Adrenal gland (tissue), 12 donors: ENCODE measurements around the gene TMEM97. TPM values are rescaled to one million over a fixed set of nuclear protein-coding genes. Genes with fewer than 3 reads are reported as not detected.

ENCODE experiments used
- DNase-seq, 7 donors: peaks; one replicate each; pipeline ENCODE4 v3.0.0-alpha.2; 2019 to 2020
- H3K27ac ChIP-seq, 5 donors: fragments of 200-600 bp; sonication (generic) in 4 of 5; 1 replicate in 3 of 5; 2 replicates in 2 of 5; pipeline versions ENCODE4 v1.5.1 to v1.8.0; 2016 to 2020; ENCODE audit warnings: mild to moderate bottlenecking in 1 of 5
- H3K27me3 ChIP-seq: fragments of 200-600 bp; 2 replicates; pipeline ENCODE4 v1.8.0; 2021
- H3K36me3 ChIP-seq, 2 donors: fragments of 200-600 bp; replicated peaks in 1 of 2; 1 replicate in 1 of 2; 2 replicates in 1 of 2; pipeline versions ENCODE4 v1.5.1 to v1.8.0; 2018 to 2022
- H3K4me1 ChIP-seq, 2 donors: fragments of 200-600 bp; replicated peaks in 1 of 2; 1 replicate in 1 of 2; 2 replicates in 1 of 2; pipeline versions ENCODE4 v1.5.1 to v1.8.0; 2018 to 2021
- H3K4me3 ChIP-seq, 4 donors: fragments of 200-600 bp; sonication (generic) in 3 of 4; one replicate each; pipeline ENCODE4 v1.5.1; 2016 to 2018
- H3K9me3 ChIP-seq, 3 donors: fragments of 200-600 bp; sonication (generic) in 1 of 3; replicated peaks in 1 of 3; 1 replicate in 2 of 3; 2 replicates in 1 of 3; pipeline versions ENCODE4 v1.5.1 to v1.8.0; 2016 to 2021
- POLR2A ChIP-seq, 2 donors: fragments of 450-650 bp; IDR thresholded peaks; one replicate each; pipeline ENCODE4 v1.6.1; 2017; ENCODE audit warnings: antibody characterized with exemption in 2 of 2, mild to moderate bottlenecking in 2 of 2, moderate library complexity in 1 of 2
- WGBS, 4 donors: extraction: QIAGEN DNeasy Blood & Tissue Kit in 2 of 4; methylation state at CpG; one replicate each; pipeline versions ENCODE4 v1.1.5 to v1.1.7; 2013 to 2017; 5-methylcytosine and 5-hydroxymethylcytosine counted together
- intact Hi-C, 2 donors: fragments of 100-400 bp; cut with DNase I; formaldehyde crosslinking; loops; one replicate each; pipeline versions ENCODE4 v1.14.1 to v1.15.0; 2022 to 2023
- polyA plus RNA-seq, 3 donors: library from polyadenylated mRNA; stranded (reverse); fragments of 200-250 nt in 2 of 3; fragments of 350-450 nt in 1 of 3; fragmentation: Illumina TruSeq in 1 of 3; extraction: RNeasy Lipid Tissue Mini Kit (QIAGEN cat#74804) in 1 of 3; gene quantifications; one replicate each; pipeline ENCODE4 v1.2.3, GENCODE V29; 2013 to 2014
- total RNA-seq, 9 donors: library from RNA; depleted of rRNA in 4 of 9; stranded (reverse); fragments of >200 nt in 4 of 9; fragments of 120-200 nt in 1 of 9; fragmentation: NEBNext Ultra II Directional in 1 of 9; extraction: Animal tissue kit (Norgen Biotek cat#: 25700) in 1 of 9; gene quantifications; one replicate each; pipeline versions ENCODE4 v1.1.0 to v1.2.4, GENCODE V29; 2013 to 2023
- TF ChIP-seq, protein P1 (sequence below), 6 experiments: fragments of 450-650 bp in 4 of 6; fragments of 200-600 bp in 2 of 6; sonication (generic) in 1 of 6; IDR thresholded peaks; 1 replicate in 5 of 6; 2 replicates in 1 of 6; pipeline versions ENCODE4 v1.5.1 to v1.8.0; 2016 to 2021; ENCODE audit warnings: antibody characterized with exemption in 6 of 6, mild to moderate bottlenecking in 2 of 6, moderate library complexity in 1 of 6
- donor health status: healthy with polysubstance abuse.
- donor health status: Bipolar disorder and iron deficiency.
- donor health status: DM: yes; HTN: yes; CAD: no.
- donor health status: DM: no; HTN: no; CAD: no.
- donor health status: DM: no; HTN: no; CAD: no.
- donor health status: DM: yes; HTN: yes; CAD: no.

The TMEM97 gene
- total and polyA plus RNA-seq, 12 donors: 6.5 to 779 (median 33.8) TPM

DNA sequence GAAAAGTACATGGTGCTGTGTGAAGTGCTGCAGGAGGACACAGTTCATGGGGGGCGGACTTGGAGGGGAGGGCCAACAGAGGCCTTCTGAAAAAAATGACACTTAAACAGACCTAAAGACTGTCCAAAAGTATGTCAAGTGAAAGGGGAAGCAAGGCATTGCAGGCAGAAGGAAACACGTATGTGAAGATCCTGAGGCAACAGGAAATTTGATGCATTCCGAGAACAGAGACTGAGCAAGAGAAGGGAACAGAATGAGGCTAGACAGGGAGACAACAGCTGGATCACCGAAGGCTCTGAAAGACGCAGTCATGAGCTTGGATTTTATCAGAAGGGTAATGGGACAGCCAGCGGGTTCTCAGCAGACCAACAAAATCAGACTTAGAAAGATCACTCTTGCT is 15.2 kb downstream of the TMEM97 start:
- no peak for TF ChIP-seq POLR2A (IDR thresholded peaks at IDR 0.05)
- TF ChIP-seq, protein P1, sequence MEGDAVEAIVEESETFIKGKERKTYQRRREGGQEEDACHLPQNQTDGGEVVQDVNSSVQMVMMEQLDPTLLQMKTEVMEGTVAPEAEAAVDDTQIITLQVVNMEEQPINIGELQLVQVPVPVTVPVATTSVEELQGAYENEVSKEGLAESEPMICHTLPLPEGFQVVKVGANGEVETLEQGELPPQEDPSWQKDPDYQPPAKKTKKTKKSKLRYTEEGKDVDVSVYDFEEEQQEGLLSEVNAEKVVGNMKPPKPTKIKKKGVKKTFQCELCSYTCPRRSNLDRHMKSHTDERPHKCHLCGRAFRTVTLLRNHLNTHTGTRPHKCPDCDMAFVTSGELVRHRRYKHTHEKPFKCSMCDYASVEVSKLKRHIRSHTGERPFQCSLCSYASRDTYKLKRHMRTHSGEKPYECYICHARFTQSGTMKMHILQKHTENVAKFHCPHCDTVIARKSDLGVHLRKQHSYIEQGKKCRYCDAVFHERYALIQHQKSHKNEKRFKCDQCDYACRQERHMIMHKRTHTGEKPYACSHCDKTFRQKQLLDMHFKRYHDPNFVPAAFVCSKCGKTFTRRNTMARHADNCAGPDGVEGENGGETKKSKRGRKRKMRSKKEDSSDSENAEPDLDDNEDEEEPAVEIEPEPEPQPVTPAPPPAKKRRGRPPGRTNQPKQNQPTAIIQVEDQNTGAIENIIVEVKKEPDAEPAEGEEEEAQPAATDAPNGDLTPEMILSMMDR (IDR thresholded peaks at IDR 0.05): no peak
- Histone ChIP-seq H3K4me3 (peak overlapping the region in 1 of 4 donors; percentile 70), H3K36me3 (peaks cover 0 to 22% of the 10 kb centered on the region in 2 donors), H3K9me3 (no peaks in the 10 kb centered on the region), H3K27me3 (no peaks in the 10 kb centered on the region), H3K27ac (peak overlapping the region in 3 of 5 donors; percentile 57 to 95 (median 89)), H3K4me1 (peaks cover 21 to 41% of the 10 kb centered on the region in 2 donors)
- intact Hi-C loops: no loop called here
- 42 to 59% (median 52%) methylated on average over 6 of the region's 6 CpGs for WGBS, 4 donors
- peak in 1 of 7 donors; percentile 50 for DNase-seq

DNA sequence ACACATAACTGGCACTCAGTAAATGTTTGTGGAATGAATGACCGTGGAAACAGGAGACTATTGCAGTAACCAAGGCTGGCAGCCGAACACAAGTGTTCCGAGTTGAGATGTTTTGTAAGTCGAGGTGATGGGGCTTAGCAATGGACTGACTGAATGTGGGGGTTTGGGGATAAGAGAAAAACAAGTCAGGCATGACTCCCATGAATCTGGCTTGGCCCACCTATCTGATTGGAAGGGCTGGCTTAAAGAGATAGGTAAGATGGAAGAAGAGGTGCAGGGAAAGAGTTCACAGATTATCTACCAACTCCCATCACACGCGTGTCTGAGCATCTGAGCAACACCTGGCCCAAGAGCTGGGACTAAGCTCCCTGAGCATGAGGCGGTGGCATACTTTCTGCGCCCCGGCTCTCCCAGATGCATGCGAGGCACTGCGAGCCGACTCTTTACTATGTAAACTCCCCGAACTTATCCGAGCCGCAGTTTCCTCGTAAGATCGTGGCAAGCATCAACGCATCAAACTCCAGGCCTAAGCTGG is 15.7 kb downstream of the TMEM97 start:
- Histone ChIP-seq H3K27ac (peak overlapping the region in 4 of 5 donors; percentile 57 to 95 (median 80)), H3K36me3 (peaks cover 0 to 23% of the 10 kb centered on the region in 2 donors), H3K27me3 (no peaks in the 10 kb centered on the region), H3K4me3 (peak overlapping the region; percentile 16 to 91 (median 80)), H3K4me1 (peaks cover 21 to 45% of the 10 kb centered on the region in 2 donors), H3K9me3 (no peaks in the 10 kb centered on the region)
- TF ChIP-seq, protein P1 (IDR thresholded peaks at IDR 0.05): no peak
- TF ChIP-seq POLR2A (IDR thresholded peaks at IDR 0.05): no peak
- peak in 2 of 7 donors; percentile 56 to 58 for DNase-seq
- intact Hi-C loops: no loop called here
- 6 to 18% (median 12%) methylated on average over 10 to 18 of the region's 18 CpGs for WGBS, 4 donors

DNA sequence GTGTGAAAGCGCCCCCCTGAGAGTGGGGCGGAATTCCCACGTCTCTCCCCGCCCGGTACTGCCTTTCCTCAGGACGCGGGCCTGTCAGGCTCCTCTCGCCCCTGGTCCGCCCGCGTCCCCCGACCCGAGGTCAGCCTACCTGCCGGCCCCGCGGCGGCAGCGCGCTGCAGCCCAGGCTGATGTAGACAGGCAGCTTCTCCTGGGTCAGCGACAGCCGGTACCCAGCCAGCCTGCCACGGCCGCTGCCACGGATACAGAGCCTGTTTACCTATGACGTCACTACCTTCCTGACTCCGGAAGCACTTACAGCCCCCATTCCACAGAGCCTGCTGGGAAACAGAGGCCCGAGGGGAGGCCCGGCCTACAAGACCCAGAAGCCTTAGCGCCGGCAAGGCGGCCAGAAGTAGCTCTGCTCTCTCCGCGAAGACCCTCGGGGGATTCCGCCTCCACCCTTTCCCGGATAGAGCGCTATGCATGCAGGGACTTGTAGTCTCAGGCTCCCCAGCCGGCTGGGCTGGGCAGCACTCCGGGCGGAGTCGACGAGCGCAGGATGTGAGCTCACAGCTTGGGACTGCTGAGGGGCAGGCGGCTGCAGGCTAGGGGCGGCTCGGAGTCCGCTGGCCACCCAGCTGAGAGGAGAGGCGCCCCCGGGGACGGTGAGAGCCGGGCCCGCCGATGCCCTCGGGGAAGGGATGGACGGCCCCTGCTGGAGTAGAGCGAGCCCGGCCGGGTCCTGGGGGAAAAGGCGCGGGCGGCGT is 16.4 kb downstream of the TMEM97 start, which contains the start of the genes IFT20 and TNFAIP1:
IFT20 (minus strand) TSS at position 272 of the 758 bp plus-strand sequence. CDS start 3,487 bp downstream, outside the sequence.
TNFAIP1 (plus strand) TSS at position 561 of the 758 bp plus-strand sequence. CDS start 3,761 bp downstream, outside the sequence.
- Histone ChIP-seq H3K4me1 (peaks cover 21 to 48% of the 10 kb centered on the region in 2 donors), H3K27me3 (no peaks in the 10 kb centered on the region), H3K36me3 (peaks cover 0 to 24% of the 10 kb centered on the region in 2 donors), H3K27ac (peak within 1 kb of the TSS; percentile 78 to 95 (median 89)), H3K9me3 (no peaks in the 10 kb centered on the region), H3K4me3 (peak within 1 kb of the TSS; percentile 70 to 91 (median 81))
- peak; percentile 95 to 97 for TF ChIP-seq POLR2A (IDR thresholded peaks at IDR 0.05)
- TF ChIP-seq, protein P1 (IDR thresholded peaks at IDR 0.05): no peak
- intact Hi-C loops: no loop called here
- 0 to 4% (median 0%) methylated on average over 17 to 62 of the region's 62 CpGs for WGBS, 4 donors
- peak; percentile 98 to 100 (median 99) for DNase-seq
